ENCODE results near the gene CENPF.

GRCh38 chr1:214709241-214709640, 106.2 kb downstream of the CENPF start:
- TF ChIP-seq CTCF (IDR thresholded peaks at IDR 0.05) (no peak), POLR2A (IDR thresholded peaks at IDR 0.05) (no peak)

Data from esophagus squamous epithelium (tissue), 4 donors.